HFF-Myc (cell line): ENCODE results near the gene HTR3A.

ENCODE experiments used
- DNase-seq: peaks from one replicate; pipeline ENCODE4 v3.0.0-alpha.2; 2011; ENCODE audit warnings: low read depth; ENCODE audit errors: extremely low read depth
- H3K4me3 ChIP-seq: replicated peaks from 2 replicates; pipeline ENCODE4 v1.5.1; 2011; ENCODE audit warnings: low read depth, mild to moderate bottlenecking, control low read depth, low read length
- TF ChIP-seq, protein P1 (sequence below): IDR thresholded peaks from 2 replicates; pipeline ENCODE4 v1.5.1; 2012; ENCODE audit warnings: mild to moderate bottlenecking, low read depth, low read length, control low read depth; ENCODE audit errors: missing control alignments

Gene HTR3A

GRCh38 chr11:114027926-114028325 lies 53.0 kb downstream of the HTR3A start:
- no peak overlapping the region for H3K4me3 ChIP-seq
- no peak for DNase-seq
- TF ChIP-seq, protein P1, sequence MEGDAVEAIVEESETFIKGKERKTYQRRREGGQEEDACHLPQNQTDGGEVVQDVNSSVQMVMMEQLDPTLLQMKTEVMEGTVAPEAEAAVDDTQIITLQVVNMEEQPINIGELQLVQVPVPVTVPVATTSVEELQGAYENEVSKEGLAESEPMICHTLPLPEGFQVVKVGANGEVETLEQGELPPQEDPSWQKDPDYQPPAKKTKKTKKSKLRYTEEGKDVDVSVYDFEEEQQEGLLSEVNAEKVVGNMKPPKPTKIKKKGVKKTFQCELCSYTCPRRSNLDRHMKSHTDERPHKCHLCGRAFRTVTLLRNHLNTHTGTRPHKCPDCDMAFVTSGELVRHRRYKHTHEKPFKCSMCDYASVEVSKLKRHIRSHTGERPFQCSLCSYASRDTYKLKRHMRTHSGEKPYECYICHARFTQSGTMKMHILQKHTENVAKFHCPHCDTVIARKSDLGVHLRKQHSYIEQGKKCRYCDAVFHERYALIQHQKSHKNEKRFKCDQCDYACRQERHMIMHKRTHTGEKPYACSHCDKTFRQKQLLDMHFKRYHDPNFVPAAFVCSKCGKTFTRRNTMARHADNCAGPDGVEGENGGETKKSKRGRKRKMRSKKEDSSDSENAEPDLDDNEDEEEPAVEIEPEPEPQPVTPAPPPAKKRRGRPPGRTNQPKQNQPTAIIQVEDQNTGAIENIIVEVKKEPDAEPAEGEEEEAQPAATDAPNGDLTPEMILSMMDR, result no peak

GRCh38 chr11:114031246-114031966 lies 56.5 kb downstream of the HTR3A start:
- no peak for DNase-seq
- no peak overlapping the region for H3K4me3 ChIP-seq
- TF ChIP-seq, protein P1, result no peak

- TF ChIP-seq, protein P1, result no peak
- no peak for DNase-seq
- no peak overlapping the region for H3K4me3 ChIP-seq
These were observed 57.0 kb downstream of the HTR3A start for GRCh38 chr11:114031967-114032320.

DNA sequence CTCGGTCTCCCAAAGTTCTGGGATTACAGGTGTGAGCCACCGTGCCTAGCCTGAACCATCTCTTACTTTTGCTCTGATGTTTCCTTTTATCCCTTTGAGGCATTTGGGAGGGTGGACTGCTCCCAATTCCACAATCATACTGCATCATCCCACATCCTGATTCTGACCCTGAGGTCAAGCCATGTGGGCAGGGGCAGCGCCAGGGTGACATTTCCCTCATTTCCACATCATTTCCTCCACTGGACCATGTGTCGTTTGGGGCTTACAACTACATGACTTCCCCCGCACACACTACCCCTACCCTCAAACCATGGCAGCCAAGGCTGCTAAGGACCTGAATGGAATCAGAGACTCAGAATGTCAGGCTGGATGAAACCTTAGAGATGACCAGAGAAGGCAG lies 58.2 kb downstream of the HTR3A start:
- H3K4me3 ChIP-seq, result no peak overlapping the region
- TF ChIP-seq, protein P1, result no peak
- no peak for DNase-seq

DNA sequence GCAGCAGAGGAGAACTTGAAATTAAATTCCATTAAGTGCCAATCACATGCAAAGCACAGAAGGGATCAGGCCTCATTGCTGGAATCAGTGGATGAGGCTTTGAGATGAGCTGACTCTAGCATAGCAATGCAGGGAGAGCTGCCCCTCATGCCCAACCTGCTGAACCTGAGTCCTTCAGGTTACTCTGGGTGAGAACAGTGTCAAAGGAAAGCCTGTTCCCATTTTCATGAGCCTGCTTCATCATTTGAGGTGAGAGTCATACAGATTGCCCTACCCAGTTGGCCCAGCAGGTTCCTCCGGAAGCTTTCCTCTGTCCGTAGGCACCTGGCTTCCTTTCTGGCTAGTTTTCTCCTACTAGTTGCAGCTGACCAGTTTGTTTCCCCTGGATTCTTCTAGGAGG lies 58.7 kb downstream of the HTR3A start:
- no peak overlapping the region for H3K4me3 ChIP-seq
- no peak for DNase-seq
- TF ChIP-seq, protein P1, result no peak

DNA sequence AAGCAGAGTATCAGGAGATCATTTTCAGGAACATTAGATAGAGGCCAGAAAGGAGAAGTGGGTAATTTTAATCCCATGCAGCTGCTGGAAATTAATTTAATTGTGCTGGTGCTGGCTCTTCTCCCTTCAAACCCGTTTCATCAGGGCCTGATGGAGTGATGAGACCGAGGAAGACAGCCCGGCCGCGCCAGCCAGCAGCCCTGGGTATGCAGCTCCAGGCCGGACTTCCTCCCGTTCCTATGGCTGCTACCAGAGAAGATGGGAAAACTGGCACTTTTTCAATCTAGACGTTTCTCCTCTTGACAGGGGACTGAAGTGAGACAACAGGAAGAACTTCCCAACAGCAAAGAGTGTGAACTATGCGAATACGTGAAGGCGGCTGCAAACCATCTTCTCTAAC lies 60.0 kb downstream of the HTR3A start:
- TF ChIP-seq, protein P1, result no peak
- H3K4me3 ChIP-seq, result no peak overlapping the region
- DNase-seq, result no peak
